H1 (cell line): ENCODE measurements around the gene SLC24A5. TPM values are rescaled to one million over a fixed set of nuclear protein-coding genes. Genes with fewer than 3 reads are reported as not detected.

ENCODE experiments used
- ATF2 ChIP-seq: IDR thresholded peaks from 2 replicates; pipeline ENCODE4 v1.6.1; 2012; ENCODE audit warnings: low read length, inconsistent platforms
- CHD7 ChIP-seq: fragments of 300-600 bp; sonication (generic); IDR thresholded peaks from 2 replicates; pipeline ENCODE4 v1.7.1; 2012; ENCODE audit warnings: low read length, moderate library complexity, mild to moderate bottlenecking, inconsistent platforms; ENCODE audit not compliant: insufficient replicate concordance
- EGR1 ChIP-seq: IDR thresholded peaks from 2 replicates; pipeline ENCODE4 v1.6.1; 2011; ENCODE audit warnings: low read depth, low read length, borderline replicate concordance
- PHF8 ChIP-seq: fragments of 200-600 bp; sonication (generic); conservative IDR thresholded peaks from 2 replicates; pipeline ENCODE4 v1.7.1; 2012; ENCODE audit warnings: low read depth, mild to moderate bottlenecking, inconsistent platforms, low read length, moderate library complexity
- RAD21 ChIP-seq, 2 experiments: IDR thresholded peaks in 1 of 2; conservative IDR thresholded peaks in 1 of 2; 2 replicates each; pipeline ENCODE4 v1.6.1; 2011; ENCODE audit warnings: low read depth in 2 of 2, low read length in 2 of 2, improper control_type of control experiment in 1 of 2, inconsistent platforms in 1 of 2, mild to moderate bottlenecking in 1 of 2, moderate library complexity in 1 of 2
- RBBP5 ChIP-seq: IDR thresholded peaks from 2 replicates; pipeline ENCODE4 v1.7.1; 2012; ENCODE audit warnings: low read depth, mild to moderate bottlenecking, inconsistent platforms, low read length, moderate library complexity, borderline replicate concordance
- SRF ChIP-seq: IDR thresholded peaks from 2 replicates; pipeline ENCODE4 v1.6.1; 2011; ENCODE audit warnings: mild to moderate bottlenecking, low read depth, low read length, moderate library complexity
- SUZ12 ChIP-seq: fragments of 200-600 bp; sonication (generic); IDR thresholded peaks from 2 replicates; pipeline ENCODE4 v1.6.1; 2012; ENCODE audit warnings: mild to moderate bottlenecking, inconsistent platforms, low read length, moderate library complexity, mixed read lengths
- polyA plus RNA-seq, 7 experiments: library from polyadenylated mRNA; depleted of rRNA in 3 of 7; stranded (reverse) in 5 of 7; unstranded in 2 of 7; fragments of >200 nt in 5 of 7; fragments of 200-250 nt in 2 of 7; gene quantifications; 1 replicate in 5 of 7; 2 replicates in 1 of 7; 4 replicates in 1 of 7; pipeline versions ENCODE4 v1.2.1 to v1.2.3, GENCODE V29; 2011 to 2013; ENCODE audit warnings: missing spikeins in 2 of 7, mixed read lengths in 2 of 7
- total RNA-seq: library from RNA; stranded (reverse); fragmentation: NEBNext Ultra II Directional; extraction: Animal tissue kit (Norgen Biotek cat#: 25700); gene quantifications from 2 replicates; pipeline ENCODE4 v1.2.1, GENCODE V29; 2021

The SLC24A5 gene
- total and polyA plus RNA-seq, 2 of the 8 experiments (the other 6 are each of a cell fraction or from before 2014, with no cell fraction given): not detected

GRCh38 chr15:48176112-48176511 lies 55.3 kb downstream of the SLC24A5 start (continued):
- TF ChIP-seq CHD7: no peak
- TF ChIP-seq RBBP5: no peak
- TF ChIP-seq RAD21 (IDR thresholded peaks at IDR 0.05 in 1 of 2, conservative IDR thresholded peaks at IDR 0.05 in 1 of 2; ENCODE audit: low read depth in 2 of 2, low read length in 2 of 2): no peak
- TF ChIP-seq SUZ12: no peak
- TF ChIP-seq PHF8: no peak
- TF ChIP-seq SRF: no peak
- TF ChIP-seq EGR1: no peak
- TF ChIP-seq ATF2: no peak
